ENCODE measurements around the gene FHAD1.

DNA sequence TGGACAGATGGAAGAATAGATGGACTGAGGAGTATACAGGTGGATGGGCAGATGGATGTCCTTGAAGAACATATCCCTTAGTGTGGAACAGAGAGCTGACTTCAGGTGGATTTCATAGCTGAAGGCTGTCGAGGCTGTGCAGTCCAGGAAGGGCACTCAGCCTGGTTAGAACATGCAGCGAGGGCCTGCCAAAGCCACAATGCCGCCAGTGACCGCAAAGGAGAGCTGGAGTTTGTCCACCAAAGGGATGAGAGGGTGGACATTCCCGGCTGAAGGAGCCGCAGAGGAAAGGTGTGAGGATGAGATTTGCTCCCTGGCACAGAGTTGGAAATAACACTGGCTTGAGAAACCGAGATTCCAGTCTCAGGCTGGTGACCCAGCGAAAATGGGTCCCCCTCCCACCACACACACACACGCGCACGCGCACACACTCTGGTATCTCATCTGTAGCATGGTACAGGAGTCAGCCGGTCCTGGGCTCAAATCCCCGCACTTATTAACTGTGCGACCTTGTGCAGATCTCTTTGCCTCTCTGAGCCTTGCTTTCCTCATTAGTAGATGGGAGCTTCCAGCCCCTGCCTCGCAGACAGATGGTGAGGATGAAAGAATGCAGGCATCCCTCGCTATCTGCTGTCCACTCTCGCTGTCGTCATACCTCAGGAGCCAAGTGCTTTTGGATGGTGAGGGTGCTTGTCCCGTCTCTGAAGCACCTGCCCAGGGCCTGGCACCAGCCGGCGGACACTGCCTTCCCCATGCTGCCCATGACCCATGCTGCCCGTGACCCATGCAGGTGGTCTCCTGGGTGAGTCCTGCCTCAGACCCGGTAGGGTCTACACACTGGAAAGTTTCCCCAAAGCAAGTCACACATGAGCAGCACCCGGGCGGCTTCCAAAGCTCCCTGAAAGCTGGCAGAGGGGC, 135.8 kb downstream of the FHAD1 start:
- TF ChIP-seq EP300 (IDR thresholded peaks at IDR 0.05; ENCODE audit: borderline replicate concordance in 1 of 2, control insufficient read depth in 1 of 2, low read depth in 2 of 2, low read length in 2 of 2), result no peak
- no peak for TF ChIP-seq RAD21 (IDR thresholded peaks at IDR 0.05; ENCODE audit: insufficient read depth, low read depth, low read length)
- no peak for TF ChIP-seq JUNB (IDR thresholded peaks at IDR 0.05)
- no peak for TF ChIP-seq SPI1 (IDR thresholded peaks at IDR 0.05; ENCODE audit: borderline replicate concordance, insufficient read depth, low read depth, low read length)
- no peak for TF ChIP-seq CBFB (IDR thresholded peaks at IDR 0.05; ENCODE audit: low read depth)
